GM18526 (cell line): ENCODE measurements around the gene EEFSEC.

Source experiments
- POLR2A ChIP-seq: IDR thresholded peaks from 3 replicates; pipeline ENCODE4 v1.6.1; 2011; ENCODE audit not compliant: insufficient read length; ENCODE audit errors: extremely low read depth

The EEFSEC gene

DNA sequence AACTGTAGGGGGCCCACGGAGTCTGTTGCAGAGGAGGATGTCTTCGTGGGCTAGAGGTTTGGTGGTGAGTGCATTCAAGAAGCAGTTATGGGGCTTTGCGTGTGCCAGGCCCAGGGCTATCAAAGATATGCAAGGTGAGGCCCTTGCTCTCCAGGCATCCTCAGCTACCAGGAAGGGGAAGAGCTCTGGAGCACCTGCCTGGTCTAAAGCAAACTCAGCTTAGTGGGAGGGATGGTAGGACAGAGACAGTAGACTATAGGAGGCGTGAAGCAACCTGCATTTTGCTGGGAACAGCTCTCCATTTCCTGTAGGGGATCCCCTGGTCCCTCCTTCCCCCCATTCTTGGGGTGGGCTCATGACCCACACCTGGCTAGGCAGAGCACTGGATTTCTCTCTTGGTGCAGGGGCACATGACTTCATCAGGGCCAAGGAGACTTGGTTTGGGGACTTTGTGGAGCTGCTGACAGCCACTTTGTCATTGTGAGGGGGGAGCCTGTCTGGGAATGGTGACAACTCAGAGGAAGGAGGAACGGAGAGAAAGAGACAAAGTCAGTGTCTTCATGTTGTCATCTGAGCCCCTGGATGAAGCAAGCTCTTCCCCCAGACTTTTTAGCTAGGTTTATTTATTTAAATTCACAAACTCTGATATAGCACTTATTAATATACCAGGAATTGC, 8.6 kb upstream of the EEFSEC start:
- no peak for TF ChIP-seq POLR2A

DNA sequence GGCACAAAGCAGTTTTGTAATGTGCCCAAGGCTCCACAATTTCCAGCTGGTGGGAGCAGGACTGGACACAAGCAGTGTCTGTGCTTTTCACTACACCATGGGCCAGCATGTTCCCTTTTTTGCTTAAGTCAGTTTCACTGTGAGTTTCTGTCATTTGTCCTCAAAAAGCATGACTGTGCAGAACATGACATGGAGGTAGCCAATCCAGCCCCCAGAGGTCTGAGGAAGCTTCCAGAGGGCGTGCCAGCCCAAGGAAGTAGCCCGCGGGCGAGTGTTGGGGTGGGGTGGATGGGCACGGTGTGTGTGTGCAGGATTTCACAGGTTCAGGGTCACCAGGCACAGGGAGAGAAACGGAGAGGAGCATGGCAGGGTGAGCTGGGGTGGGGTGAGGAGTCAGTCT, 8.0 kb upstream of the EEFSEC start:
- no peak for TF ChIP-seq POLR2A

DNA sequence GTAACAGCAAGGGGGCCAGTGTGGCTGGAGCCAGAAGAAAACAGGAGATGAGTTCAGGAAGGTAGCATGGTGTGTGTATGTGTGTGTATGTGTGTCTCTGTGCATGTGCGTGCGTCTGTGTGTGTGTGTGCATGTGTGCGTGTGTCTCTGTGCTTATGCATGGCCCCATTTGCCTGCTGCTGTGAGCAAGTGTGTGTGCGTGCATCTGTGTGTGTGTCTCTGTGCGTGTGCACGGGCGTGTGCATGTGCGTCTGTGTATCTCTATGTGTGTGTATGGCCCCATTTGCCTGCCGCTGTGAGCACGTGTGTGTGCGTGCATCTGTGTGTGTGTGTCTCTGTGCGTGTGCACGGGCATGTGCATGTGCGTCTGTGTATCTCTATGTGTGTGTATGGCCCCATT, 7.1 kb upstream of the EEFSEC start:
- TF ChIP-seq POLR2A, result no peak

DNA sequence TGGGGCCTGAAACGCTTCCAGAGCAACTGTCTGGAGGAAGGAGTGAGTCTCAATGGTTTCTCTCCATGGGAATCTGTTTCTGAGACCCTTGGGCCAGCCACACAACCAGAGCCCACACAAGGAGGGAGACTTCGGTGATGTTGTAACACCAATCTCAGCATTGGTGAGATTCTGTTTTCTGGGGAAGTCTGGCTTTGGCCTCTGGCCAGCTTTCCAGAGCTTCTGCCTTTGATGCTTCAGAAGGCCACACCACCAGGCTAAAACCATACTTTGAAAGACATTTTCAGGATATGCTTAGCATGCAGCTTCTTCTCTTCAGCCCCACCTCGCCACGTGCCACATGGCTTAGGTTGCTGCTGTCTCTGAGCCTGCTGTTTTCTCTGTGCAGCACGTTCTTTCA, 3.6 kb upstream of the EEFSEC start:
- no peak for TF ChIP-seq POLR2A

DNA sequence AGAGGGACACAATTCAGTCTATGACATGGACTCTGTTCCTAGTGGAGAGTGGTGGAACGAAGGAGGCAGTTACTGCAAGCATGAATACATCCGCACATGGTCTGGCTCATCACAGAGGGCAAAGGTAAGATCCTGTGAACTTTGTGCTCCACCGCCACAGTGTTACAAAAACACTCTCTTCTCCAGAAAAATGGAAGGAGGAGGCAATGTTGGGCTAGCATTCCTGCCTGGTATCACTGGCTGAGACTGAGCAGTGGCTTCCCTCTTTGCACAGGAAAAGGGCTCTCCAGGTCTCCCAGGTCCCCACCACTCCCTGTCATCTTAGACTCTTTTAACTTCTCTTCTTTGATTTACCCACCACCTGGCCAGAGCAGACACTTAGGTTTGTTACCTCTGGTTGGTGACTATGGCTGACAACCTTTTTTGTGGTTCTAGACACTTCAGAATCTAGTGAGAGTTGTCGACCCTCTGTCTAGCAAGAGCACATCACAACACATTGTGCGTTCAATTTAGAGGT, 1.5 kb upstream of the EEFSEC start:
- no peak for TF ChIP-seq POLR2A

DNA sequence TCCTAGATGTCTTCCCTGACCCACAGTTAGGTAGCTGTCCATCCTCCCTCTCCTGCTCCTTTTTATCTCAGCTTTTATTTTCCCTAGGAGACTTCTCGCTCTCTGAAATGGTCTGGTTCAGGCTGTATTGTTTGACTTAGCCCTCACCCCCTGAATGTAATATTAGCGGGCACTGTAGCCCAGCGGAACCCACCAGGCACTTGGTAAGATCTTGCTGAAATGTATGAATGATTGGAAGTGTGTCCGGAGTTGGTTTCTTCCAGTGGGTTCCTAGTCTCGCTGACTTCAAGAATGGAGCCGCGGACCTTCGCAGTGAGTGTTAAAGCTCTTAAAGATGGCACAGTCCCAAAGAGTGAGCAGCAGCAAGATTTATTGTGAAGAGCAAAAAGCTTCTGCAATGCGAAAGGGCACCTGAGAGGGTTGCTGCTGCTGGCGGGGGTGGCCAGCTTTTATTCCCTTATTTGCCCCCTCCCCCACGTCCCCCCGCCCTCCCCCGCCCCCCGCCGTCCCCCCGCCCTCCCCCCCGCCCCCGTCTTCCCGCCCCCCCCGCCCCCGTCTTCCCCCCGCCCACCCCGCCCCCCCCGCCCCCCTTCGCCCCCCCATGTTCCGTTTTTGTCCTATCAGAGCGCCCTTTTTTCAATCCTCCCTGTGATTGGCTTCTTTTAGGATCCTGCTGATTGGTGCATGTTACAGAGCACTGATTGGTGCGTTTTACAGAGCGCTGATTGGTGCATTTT, 694 bp upstream of the EEFSEC start:
- TF ChIP-seq POLR2A, result no peak

DNA sequence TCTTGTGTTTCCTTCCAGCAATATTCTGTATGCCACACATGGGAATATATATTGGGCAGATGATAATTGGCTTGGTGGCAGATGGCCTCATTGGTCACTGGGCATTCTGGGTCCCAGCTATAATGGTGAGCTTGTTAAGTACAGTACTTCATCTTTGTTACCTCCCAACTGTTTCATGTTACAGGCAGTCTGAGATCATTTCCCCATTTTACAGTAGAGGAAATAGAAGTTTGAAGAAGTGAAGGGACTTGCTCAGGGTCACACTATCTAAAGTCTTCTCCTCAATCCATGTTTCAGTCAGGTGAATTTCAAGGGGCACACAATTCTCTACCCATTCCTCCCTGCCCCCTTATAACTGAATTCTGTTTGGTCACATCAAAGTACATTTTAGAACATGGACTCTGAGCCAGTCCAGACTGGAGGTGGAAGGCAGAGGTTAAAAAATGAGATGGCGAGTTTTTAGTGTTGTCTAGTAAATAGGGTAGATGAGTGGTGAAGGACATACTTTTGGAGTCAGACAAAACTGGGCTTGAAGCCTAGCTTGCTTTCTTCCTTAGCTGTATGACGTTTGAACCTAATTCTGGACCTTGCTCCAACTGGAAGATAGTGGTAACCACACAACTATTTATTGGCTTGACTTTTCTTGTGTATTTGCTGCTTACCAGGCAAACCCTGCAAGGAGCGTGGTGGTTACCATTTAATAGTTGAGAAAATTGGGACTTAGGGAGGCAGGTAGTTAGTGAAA, 2.5 kb downstream of the EEFSEC start:
- TF ChIP-seq POLR2A, result no peak

DNA sequence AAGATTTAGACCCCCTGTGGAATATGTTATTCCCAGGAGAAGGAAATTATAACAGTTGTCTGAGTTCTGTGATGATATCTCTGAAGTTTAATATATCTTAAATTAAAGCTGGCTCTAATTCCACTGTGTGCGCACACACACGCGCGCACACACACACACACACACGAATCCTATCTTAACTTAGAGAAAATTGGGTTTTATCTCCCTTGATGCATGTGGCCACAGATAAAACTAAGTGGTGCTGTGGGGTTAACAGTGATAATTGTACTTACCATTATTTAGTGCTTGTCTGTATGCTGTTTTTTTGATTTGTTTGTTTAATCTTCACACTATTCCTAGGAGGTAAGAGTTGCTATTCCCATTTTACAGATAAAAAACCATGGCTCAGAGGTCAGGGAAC, 7.4 kb downstream of the EEFSEC start:
- TF ChIP-seq POLR2A, result no peak

DNA sequence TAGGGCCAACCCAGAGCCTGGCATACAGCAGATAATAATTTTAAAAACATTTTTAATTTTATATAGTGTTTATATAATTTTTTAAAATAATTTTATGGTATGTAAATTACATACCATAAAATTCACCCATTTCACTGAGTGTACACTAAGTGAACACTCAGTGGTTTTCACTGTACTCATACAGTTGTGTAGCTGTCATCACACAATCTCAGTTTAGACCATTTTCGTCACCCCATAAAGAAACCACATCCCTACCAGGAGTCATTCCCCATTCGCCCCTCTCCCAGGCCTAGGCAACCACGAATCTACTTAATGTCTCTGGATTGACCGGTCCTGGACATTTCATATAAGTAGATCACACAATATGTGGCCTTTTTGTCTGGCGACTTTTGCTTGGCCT, 10.2 kb downstream of the EEFSEC start:
- TF ChIP-seq POLR2A, result no peak

DNA sequence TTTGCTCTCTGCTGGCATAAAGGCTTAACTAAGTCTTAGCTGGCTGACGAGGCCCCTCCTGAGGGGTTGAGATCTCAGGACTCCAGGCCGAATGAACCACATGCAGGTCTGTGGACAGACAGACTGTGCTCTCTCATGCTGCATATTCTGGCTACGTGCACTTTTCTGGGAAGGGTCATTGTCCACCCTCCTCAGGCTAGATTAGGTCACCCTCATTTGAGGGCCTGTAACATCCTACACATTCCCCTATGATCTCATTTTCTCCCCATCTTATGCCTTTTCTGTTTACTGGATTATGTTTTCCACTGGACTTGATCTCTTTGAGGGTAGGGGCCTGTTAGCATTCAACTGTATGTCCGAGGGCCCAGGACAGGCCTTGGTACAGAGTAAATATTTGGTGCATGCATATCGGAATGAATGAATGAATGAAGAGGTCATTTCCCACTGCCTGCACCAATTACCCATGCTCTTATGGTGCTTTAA, 13.7 kb downstream of the EEFSEC start:
- TF ChIP-seq POLR2A, result no peak

DNA sequence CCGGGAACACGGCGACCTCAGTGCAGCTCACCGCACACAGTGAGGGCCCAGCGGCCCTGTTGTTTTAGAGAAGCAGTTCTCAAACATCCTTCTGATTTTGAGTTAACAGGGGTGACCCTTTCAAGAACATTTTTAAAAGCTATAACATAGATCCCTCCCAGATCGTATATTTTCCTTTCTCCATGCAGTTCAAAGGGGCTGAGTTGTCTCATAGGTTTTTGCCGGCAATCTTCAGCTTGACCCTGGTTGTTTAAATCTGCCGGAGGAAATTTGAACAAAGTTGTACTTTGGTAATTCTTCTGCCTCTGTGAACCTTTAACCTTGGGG, 14.3 kb downstream of the EEFSEC start:
- no peak for TF ChIP-seq POLR2A

DNA sequence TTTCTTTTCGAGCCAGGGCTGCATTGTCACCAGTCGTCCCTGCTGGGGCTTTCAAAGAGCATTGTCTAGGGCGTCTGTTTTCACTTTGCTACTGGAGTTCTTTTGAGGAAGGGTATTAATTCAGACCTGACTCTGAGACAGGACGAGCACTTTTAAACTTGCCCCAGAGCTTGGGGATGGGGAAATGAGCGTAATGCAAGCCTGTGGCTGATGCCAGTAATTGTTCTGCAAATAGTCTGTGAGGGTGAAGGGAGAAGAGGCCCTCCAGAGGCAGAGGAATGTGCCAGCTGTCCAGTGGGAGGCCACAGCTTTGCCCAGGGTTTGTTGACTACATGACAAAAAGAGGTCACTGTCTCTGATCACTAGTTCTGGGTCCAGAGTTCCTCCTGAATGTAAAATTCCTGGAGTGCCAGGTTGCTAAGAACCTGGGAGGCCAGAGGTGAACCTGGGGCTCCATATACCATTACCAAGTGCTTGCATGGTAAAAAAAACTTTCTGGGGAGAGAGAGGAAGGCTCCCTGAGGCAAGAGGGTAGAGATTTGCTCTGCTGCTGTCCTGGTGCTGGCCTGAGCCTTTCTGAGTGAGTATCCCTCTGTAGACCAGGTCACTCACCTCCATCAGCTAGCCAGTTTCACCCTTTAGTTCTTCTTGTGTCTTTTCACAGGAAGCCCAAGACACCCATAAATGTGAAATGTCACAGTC, 14.8 kb downstream of the EEFSEC start:
- TF ChIP-seq POLR2A, result no peak

DNA sequence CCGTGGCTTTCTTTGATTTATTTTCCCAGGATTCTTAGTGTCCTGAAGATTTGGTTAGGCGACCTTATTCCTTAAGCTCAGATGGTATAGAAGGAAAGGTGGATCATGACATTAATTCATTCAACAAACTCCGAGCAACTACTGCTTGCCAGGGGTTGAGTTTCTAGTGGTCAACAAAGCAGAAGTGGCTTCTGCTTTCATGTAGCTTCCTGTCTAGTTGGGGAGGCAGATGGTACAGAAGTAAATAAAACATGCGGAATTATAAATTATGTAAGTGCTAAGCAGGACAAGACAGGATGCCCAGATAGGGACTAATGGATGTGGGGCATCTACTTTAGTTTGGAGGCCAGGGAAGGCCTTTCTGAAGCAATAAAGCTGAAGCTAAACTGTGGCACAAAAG, 15.6 kb downstream of the EEFSEC start:
- no peak for TF ChIP-seq POLR2A

DNA sequence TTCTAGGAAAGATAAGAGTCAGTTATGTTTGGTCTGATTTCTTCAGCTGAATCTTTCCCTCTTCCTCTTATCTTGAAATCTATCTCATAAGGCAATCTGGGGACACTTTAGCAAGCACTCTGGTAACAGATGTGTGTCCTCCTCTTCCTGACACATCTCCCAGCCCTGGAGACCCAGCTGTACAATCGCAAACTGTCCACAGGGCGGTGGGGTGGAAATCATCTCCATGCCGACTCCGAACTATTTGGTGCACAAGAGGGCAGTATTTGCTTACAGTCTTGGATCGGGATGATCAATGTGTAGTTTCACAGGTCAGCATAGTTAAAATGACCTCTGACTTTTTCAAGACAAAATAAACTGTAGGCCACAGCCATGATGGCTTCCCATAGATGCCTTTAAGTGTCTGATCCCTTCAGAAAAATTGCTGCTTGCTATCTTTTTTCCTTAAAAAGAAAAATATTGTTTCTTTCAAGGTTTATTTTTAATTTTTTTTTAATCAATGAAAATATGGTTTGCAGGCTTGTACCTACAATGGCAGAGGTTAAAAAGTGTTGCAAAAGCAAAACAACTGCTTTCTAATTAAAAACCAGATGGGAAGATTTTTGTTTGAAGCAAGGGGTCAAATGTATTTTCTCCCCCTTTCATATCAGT, 17.7 kb downstream of the EEFSEC start:
- TF ChIP-seq POLR2A, result no peak

DNA sequence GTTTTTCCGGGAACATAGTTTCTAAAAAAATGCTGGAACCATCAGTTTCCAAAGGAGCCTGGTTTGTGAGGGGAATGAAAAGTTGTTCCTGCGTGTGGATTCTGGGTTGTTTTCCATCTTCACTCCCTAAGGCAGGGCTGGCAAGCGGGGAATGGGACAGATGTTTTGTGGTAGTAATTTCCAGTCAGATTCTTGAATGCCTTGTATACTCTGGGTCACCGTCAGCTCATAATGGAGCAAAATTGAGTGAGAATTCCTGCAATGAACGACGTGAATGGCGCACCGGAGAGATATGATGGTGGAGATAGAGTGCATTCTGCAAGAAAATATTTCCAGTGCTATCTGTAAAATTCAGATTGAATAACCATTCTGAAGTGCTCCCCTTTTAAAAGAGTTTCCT, 19.9 kb downstream of the EEFSEC start:
- TF ChIP-seq POLR2A, result no peak
